Left hindlimb (tissue), 1 donor: Measurements from ENCODE around the gene NEK5.
"Not testable (repeated sequence)": the region's sequence is repeated elsewhere in the genome, so short reads cannot be mapped to it uniquely, and the experiment has no call there.

Experiments
- DNase-seq: peaks from one replicate; pipeline ENCODE4 v3.0.0-alpha.2; 2018

NEK5 gene

DNA sequence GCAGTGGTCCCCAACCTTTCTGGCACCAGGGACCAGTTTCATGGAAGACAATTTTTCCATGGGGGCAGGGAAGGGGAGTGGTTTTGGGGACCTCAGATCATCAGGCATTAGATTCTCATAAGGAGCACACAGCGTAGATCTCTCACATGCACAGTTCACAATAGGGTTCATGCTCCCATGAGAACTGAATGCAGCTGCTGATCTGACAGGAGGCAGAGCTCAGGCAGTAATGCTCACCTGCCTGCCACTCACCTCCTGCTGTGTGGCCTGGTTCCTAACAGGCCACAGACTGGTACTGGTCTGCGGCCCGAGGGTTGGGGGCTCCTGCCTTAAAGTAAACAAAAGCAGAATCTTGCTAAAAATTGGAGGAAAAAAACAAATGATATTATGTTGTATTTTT, 67.8 kb downstream of the NEK5 start:
- DNase-seq = not testable (repeated sequence)

DNA sequence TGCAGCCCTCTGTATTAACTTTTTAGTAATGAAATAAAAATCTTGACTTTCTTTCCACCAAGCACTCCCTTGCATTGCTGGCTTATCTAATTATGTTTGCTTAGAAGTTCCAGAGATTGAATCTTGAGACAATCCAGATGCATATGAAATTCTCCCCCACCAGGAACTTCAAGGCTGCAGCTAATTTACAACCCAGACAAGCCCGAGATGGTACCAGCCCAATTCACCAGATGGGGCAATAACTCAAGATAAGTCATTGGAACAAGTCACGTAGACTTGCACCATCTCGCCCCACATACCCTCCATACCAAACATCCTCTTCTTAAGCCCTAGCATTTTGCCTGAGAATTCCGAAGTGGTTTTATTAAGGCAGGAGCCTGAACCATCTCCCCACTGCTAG, 75.4 kb downstream of the NEK5 start:
- DNase-seq = no peak

DNA sequence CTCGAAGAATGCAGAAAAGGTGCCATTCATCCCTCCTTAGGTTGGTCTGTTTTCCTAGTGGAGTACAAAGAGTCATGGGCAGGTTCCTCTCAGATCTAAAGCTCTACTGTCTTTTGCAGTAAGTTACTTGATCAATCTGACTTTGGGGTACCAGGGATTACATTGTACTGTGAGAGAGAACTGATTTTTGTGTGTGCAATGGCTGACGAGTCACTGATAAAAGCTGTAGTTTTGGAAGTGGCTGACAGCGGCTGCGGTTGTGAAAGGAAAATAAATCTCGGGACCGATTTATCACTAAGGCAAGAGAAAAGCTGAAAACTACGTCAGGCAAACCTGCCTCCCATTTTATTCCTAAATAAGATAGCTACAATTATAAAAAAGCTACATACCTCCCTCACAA, 77.5 kb downstream of the NEK5 start:
- DNase-seq = no peak

DNA sequence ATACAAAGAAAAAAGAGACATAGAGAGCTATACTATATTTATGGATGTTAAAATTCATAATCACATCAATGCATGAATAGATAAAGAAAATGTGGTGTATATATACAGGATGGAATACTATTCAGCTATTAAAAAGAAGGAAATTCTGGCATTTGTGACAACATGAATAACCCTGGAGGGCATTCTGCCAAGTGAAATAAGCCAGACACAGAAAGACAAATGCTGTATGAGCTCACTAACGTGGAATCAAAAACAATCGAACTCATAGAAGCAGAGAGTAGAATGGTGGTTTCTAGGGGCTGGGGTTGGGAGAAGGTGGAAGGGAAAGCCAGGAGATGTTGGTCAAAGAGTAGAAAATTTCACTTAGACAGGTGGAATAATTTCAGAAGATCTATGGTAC, 80.4 kb downstream of the NEK5 start:
- no peak for DNase-seq

DNA sequence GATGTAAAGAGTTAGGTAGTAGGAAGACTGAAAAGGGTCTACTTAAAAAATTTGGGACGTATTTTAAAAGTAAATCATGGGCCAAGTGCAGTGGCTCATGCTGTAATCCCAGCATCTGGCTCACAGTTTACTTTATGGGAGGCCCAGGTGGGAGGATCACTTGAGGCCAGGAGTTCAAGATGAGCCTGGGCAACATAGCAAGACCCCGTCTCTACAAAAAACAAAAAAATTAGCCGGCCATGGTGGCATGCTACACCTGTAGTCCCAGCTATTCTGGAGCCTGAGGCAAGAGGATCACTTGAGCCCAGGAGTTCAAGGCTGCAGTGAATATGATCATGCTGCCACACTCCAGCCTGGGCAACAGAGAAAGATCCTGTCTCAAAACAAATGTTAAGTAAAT, 81.4 kb downstream of the NEK5 start:
- no peak for DNase-seq

DNA sequence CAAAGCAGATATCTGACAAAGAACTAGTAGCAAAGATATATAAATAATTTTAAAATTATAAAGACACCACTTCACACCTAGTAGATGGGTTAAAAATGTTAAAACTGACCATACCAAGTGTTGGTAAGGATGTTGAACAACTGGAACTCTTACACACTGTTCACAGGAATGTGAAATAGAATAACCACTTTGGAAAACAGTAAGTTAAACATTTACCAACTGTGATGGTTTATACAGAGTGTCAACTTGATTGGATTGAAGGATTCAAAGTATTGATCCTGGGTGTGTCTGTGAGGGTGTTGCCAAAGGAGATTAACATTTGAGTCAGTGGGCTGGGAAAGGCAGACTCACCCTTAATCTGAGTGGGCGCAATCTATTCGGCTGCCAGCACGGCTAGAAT, 85.2 kb downstream of the NEK5 start:
- no peak for DNase-seq

- no peak for DNase-seq
Measured at GRCh38 chr13:52036037-52036436, 92.8 kb downstream of the NEK5 start.

GRCh38 chr13:52034616-52035226, 94.2 kb downstream of the NEK5 start:
- no peak for DNase-seq

- DNase-seq = no peak
Measured at GRCh38 chr13:52033039-52033438, 95.8 kb downstream of the NEK5 start.

DNA sequence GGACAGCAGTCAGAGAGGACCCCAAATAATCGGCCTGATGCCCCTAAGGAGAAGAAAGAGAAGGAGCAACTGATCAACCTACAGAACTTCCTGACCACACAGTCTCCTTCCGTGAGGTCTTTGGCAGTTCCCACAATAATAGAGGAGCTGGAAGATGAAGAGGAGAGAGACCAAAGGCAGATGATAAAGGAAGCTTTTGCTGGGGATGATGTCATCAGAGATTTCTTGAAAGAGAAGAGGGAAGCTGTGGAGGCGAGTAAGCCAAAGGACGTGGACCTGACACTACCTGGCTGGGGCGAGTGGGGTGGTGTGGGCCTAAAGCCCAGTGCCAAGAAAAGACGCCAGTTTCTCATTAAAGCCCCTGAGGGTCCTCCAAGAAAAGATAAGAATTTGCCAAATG, 98.5 kb downstream of the NEK5 start:
- DNase-seq = not testable (repeated sequence)

DNA sequence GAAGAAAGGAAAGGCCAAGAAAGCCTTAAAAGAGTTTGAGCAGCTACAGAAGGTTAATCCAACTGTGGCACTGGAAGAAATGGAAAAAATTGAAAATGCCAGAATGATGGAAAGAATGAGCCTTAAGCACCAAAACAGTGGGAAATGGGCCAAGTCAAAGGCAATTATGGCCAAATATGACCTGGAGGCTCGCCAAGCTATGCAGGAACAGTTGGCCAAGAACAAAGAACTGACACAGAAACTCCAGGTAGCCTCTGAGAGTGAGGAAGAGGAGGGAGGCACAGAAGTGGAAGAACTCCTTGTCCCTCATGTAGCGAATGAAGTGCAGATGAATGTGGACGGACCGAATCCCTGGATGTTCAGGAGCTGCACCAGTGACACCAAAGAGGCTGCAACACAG, 99.3 kb downstream of the NEK5 start:
- no peak for DNase-seq

DNA sequence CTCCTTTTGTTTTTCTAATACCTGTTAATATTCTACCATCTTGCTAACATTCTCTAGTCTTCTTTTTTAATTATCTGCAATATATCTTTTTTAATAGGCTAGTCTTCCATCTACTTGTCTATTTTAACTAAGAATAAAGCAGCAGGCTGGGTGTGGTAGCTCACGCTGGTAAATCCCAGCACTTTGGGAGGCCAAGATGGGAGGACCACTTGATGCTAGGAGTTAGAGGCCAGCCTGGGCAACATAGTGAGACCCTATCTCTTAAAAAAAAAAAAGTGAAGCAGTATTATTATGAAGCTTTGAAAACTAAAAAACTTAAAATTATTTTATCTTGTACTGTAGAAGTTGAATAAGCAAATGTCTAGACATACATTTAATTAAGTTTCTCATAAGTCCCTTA, 101.0 kb downstream of the NEK5 start:
- DNase-seq = no peak

- DNase-seq = no peak
Measured at GRCh38 chr13:52026246-52026626, 102.6 kb downstream of the NEK5 start.

- no peak for DNase-seq
Measured at GRCh38 chr13:52025475-52026245, 103.2 kb downstream of the NEK5 start.

GRCh38 chr13:52024481-52024880, 104.4 kb downstream of the NEK5 start, which contains the start of gene UTP14C:
Gene UTP14C, plus strand, starts transcription at chr13:52024691. Its CDS starts 4,114 bp downstream, at chr13:52028805.
- no peak for DNase-seq

DNA sequence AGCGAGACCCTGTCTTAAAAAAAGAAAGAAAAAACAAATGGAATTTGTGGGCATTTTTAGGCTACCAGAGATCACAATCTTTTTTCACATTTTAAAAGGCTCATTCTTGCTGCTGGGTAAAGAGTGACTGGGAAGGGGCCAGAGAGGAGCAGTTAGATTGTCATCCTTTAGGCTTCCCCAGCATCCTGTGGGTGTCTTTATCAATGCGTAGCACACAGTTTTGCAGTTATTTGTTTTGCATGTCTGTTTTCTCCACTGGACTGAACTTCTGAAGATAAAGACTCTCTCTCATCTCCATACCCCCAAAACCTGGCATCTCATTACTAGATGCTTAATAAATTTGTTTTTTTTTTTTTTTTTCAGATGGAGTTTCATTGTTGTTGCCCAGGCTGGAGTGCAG, 106.5 kb downstream of the NEK5 start:
- DNase-seq = no peak

DNA sequence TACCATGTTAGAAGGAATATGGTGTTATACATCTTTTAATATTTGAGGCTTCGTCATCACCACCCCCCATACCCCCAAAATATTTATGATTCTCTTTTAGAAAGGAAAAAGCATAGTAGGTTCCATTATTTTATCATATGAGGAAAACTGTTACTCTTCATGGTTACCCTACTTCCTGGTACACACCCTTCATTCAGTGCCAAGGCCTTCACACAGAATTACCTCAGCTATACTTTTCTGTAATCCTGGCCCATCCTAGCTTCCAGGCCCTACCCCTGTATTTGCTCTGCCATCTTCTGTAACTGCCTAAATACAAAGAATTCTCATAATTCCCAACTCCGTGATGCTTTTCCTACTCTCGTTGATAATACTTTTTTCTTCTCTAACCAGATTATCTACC, 108.7 kb downstream of the NEK5 start:
- DNase-seq = no peak

DNA sequence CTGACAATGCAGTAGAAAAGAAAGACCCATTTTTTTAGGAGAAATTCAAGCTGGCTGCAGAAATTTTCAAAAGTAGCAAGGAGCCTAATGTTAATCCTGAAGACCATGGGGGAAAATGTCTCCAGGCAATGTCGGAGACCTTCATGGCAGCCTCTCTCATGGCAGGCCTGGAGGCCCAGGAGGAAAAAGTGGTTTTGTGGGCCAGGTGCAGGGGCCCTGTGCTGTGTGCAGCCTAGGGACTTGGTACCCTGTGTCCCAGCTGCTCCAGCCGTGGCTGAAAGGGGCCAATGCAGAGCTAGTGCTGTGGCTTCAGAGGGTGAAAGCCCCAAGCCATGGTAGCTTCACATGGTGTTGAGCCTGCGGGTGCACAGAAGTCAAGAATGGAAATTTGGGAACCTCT, 112.6 kb downstream of the NEK5 start:
- no peak for DNase-seq

DNA sequence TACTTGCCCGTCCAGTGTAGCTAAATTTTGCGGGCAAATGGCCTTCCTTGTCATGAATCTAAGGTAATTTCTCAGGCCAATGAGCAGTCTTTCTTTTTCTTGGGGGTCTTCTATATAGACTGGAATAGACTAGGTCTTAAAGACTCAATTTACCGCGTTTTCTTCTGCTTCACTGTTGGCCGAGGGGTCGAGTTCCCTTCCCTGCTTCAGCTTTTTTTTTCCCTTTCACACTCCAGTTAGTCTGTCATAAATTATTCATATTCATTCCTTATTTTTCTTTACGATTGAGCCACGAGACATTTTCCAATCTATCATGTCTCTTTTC, 116.4 kb downstream of the NEK5 start:
- no peak for DNase-seq

GRCh38 chr13:52011632-52012511, 117.0 kb downstream of the NEK5 start, which contains the start of gene ALG11:
Gene ALG11, plus strand, starts transcription at chr13:52012398. Its CDS starts 21 bp downstream, at chr13:52012419.
- DNase-seq = peak; percentile 100

DNA sequence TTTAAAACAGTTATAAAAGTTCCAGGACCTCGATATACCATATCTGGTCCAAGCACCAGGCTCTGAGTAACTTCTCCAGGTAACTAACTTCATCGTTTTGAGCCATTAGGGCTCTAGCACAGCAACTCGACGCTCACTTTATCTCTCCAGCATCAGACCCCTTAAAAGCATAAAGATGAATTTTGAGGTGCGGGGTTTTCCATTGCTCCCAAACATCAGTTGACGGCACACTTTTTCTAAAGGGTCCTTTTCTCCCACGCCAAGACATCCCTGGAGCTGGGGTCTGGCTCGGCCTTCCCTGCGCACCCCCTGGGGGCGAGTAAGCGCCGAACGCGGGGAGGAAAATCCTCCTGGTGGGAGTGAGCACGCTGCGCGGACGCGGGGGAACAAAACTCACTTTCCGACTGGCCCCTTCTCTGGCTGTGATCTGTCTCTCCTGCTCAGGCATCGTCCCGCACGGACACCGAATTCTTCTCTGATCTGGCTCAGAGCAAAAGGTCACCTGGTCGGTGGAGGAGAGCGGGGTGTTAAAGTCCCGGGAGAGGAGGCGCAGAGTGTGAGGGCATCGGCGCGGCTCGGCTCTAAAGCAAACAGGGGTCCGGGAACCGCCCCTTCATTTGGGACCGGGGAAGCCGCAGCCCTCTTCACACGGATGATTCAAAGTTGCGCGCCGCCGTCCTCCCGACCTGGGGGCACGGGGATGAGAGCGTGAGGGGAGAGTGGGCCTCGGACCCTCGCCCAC, 117.8 kb downstream of the NEK5 start, which contains the start of gene ATP7B:
TSS of gene ATP7B (minus strand) at position 561 of the 742 bp plus-strand sequence. CDS start at position 448, 113 bp downstream.
- DNase-seq = no peak

- no peak for DNase-seq
Measured at GRCh38 chr13:52009946-52010345, 118.9 kb downstream of the NEK5 start.
